HUES48 (cell line): ENCODE results near the gene RTP2.

Source experiments
- H3K27ac ChIP-seq: one replicate; pipeline ENCODE4 v1.7.0; 2013; ENCODE audit warnings: low read depth, low read length, inconsistent platforms
- H3K27me3 ChIP-seq: 2 replicates; pipeline ENCODE4 v1.6.1; 2013; ENCODE audit warnings: mild to moderate bottlenecking, low read length; ENCODE audit not compliant: control insufficient read depth, insufficient read depth
- H3K36me3 ChIP-seq: 2 replicates; pipeline ENCODE4 v1.6.1; 2013; ENCODE audit warnings: low read length; ENCODE audit not compliant: control insufficient read depth, insufficient read depth
- H3K4me1 ChIP-seq: 2 replicates; pipeline ENCODE4 v1.6.1; 2013; ENCODE audit warnings: mild to moderate bottlenecking, low read length; ENCODE audit not compliant: control insufficient read depth, insufficient read depth
- H3K4me3 ChIP-seq: 2 replicates; pipeline ENCODE4 v1.5.1; 2013; ENCODE audit warnings: mild to moderate bottlenecking, low read depth, low read length
- H3K9ac ChIP-seq: 2 replicates; pipeline ENCODE4 v1.6.1; 2013; ENCODE audit warnings: mild to moderate bottlenecking, low read depth, low read length, moderate library complexity
- H3K9me3 ChIP-seq: 2 replicates; pipeline ENCODE4 v1.6.1; 2013; ENCODE audit warnings: low read length; ENCODE audit not compliant: control insufficient read depth, insufficient read depth

The RTP2 gene

DNA sequence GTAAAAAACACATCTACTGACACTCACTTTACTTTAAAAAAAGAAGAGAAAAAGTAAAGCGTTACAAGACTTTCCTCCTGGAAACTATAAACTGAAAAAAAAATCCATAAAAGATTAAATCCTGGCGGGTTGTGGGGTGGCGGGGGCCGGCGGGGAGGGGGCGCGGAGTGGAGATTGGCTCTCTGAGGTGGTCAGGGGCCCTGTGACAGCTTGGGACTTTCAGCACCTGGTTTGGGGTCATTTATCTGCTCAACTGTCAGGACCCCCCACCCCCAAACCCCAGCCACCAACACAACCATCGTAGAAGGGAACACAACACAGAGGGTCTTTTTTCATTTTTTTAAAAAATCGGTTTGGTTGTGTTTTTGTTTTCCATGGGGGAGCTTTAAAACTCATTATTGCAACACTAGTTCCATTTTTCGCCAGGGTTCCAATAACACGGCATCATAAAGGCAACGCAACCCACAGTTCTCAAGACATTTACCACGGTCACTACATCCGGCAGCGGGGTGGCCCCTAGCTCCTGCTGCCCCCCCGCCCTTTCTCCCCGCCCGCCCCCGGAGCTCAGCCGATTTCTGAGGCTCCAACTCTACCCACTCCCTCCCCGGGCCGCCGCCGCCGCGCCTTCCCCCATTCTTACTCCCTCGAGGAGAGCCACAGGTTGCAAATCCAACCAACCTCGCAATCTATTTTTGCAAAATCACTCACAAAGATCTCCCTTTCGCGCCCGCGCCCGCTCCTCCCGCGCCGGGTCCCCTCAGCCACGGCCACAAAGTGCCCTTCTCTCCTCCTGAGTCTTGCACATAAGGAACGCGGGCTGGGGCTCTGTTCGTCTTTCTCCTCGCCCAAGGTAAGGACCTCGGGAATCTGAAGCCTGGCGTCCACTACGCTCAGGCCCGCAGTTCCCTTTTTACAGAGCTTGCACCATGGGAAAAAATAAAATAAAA is 41.1 kb upstream of the RTP2 start:
- Histone ChIP-seq H3K27ac (no peak overlapping the region), H3K36me3 (no peaks in the 10 kb centered on the region), H3K4me3 (peak overlapping the region; percentile 83), H3K9me3 (no peaks in the 10 kb centered on the region), H3K9ac (peak overlapping the region; percentile 100), H3K4me1 (peaks cover 34% of the 10 kb centered on the region), H3K27me3 (peaks cover 27% of the 10 kb centered on the region)

DNA sequence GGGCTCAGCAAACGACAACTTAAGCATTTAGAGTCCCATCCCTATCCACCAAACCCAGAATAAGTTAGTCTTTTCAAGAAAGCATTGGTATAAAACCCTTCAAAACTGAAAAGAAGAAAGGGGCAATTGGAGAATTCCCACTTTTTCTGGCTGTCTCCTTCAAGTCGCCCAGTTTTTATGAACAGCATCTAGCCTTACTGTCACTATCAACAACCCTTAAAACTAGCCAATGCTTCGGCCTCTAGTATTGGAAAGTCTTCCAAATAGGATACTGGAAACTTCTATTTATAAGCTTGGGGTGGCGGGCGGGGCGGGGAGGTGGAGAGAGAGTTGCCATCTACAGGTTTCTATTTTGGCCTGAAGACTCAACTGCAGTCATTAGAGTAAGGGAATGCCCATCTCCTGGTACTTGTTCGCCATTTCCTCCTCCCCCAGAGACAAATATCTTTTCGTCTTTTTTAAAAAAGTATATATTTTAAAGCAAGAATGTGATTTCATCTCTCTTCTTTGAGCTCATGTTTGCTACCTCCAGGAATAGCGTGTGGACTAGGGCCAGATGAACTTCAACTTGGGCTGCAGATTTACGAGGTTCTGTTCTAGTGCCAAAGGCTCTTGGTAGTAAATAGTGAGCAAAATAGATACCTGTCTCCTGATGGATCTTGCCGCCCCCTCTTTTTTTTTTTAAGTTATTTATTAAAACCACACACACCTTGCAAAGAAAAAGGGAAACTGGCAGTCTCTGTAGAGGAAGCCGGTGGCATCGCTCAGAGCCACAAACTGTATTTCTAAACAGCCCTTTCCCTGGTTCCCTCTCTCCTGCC is 40.2 kb upstream of the RTP2 start:
- no peak overlapping the region for H3K9ac ChIP-seq
- peaks cover 27% of the 10 kb centered on the region for H3K4me1 ChIP-seq
- no peaks in the 10 kb centered on the region for H3K36me3 ChIP-seq
- H3K27me3 ChIP-seq, result peaks cover 27% of the 10 kb centered on the region
- no peaks in the 10 kb centered on the region for H3K9me3 ChIP-seq
- no peak overlapping the region for H3K27ac ChIP-seq
- peak overlapping the region; percentile 11; the same call in 1 of the 2 replicates for H3K4me3 ChIP-seq

DNA sequence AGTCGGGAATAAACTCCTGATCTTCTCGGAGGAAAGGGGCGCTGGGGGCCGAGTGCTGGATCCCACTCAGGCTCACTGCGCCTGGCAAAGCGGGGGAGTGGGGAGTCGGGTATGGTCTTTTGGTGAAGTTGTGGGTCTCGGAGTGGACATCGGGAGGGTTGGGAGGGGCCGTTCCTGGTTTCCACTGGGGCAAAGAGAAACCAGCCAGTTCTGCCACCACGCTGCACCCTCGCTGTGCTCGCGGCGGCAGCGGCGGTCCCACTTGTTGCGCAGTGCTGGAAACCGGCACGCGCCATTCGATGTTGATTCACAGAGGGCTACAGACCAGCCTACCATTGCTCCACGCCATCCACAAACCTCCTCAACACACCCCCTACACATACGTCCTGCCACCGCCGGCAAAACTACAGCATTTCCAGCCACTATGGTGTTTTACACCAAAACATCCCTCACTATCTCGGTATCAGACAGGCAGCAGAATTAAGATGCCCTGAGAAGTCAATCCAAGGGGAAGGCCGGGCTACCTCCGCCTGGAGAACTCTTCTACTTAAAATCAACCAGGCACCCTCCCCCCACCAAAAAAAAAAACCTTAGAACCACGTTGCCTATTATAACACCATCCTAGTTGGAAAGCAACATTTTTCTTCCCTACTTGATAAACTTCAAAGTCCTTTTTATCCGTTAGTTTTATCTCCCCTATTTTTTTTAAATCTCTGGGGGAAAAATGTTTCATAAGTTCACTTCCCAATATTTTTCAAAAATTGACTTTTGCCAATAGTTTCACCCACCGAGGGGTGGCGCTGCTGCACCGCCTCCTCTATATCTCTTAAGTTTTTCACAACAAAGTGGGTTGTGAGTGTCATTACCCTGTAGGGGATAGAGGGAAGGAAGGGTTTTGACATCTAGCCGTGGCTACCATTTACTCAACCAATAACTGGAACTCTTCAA is 39.3 kb upstream of the RTP2 start:
- no peak overlapping the region for H3K9ac ChIP-seq
- peak overlapping the region; percentile 86 for H3K4me3 ChIP-seq
- H3K36me3 ChIP-seq, result no peaks in the 10 kb centered on the region
- H3K27me3 ChIP-seq, result peaks cover 36% of the 10 kb centered on the region
- H3K4me1 ChIP-seq, result peaks cover 24% of the 10 kb centered on the region
- H3K27ac ChIP-seq, result no peak overlapping the region
- no peaks in the 10 kb centered on the region for H3K9me3 ChIP-seq

DNA sequence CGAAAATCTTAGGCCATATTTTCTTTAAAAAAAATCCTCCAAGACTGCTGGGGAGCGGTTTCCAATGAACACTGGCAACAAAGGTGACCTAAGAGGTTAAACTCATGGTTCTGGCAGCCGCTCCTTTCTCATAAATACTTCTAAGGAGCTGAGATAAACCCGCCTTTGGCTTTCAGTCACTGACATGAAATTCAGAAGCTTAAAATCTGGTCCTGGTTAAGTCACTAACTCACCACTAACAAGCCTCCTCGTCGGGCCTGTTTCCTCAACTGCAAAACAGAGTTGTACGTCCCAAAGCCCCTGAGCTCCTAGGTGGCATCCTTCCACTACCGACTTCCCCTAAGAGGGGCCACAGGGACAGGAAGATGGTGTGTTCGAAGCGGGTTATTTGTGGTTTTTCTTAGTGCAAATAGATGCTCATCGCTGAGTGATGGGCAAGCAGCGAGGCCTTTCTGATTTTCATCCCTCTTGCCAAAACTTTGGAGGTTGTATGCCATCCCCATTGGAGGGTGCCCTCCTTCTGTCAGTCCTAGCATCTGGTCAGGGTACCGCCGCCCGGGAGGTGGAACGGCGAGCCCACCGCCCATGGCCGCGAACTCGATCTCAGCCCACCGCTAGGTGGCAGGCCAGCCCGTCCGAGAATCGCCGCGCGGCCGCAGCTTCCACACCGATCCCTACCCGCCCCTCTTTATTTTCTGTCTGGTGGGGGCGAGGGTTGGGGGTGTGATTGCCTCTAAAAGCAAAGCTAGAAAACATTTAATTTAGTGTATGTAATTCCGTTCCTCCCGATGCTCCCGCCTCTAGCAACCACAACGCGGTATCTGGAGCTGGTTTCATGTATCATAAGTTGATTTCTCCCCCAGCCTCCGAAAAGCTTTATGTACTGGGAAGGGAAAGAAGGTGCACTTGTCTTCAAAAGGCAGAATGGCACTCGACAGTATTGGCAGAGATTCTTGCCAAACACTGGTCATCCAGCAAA is 38.4 kb upstream of the RTP2 start:
- Histone ChIP-seq H3K4me1 (peaks cover 27% of the 10 kb centered on the region), H3K9me3 (no peaks in the 10 kb centered on the region), H3K9ac (0 out of 2 replicates have a peak overlapping the region, but pooled peaks have one; percentile 53), H3K36me3 (no peaks in the 10 kb centered on the region), H3K27me3 (peaks cover 45% of the 10 kb centered on the region), H3K4me3 (peak overlapping the region; percentile 86), H3K27ac (no peak overlapping the region)

DNA sequence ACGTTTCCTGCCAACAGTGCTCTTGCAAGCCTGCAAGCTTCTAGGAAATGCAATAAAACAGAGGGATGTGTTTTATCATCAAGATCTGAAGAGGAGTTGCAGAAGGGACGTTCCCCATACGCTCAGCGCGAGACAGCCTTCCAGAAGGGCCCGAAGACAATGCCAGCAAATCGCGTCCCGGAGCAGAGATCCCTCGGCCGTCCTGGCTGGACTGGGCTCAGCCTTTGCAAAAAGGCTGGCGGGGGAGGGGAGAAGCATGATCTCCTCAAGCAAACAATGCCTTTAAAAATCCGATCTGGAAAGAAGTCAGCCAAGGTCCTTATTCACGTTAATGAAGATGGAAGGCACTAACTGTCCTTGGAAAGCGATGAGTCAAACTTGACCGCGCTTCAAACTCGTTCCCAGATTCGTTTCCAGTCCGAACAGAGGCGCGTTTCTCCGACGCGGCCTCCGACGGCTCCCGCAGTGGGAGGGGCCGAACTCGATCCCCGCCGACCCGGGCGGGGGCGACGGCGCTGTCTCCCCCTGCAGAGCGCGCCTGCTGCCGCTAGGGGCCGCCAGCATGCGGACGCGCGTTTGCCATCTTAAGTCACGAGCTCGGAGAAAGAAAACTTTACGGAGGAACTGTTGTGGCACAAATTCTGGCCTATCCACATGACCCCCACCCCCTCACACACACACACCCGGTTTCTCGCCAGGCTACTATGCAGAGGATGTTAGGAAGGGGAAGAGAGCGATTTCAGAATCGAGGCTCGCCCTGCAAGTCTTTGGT is 37.4 kb upstream of the RTP2 start:
- peaks cover 45% of the 10 kb centered on the region for H3K27me3 ChIP-seq
- peak overlapping the region; percentile 60 for H3K9ac ChIP-seq
- H3K9me3 ChIP-seq, result no peaks in the 10 kb centered on the region
- H3K27ac ChIP-seq, result peak overlapping the region; percentile 60
- peak overlapping the region; percentile 86 for H3K4me3 ChIP-seq
- H3K4me1 ChIP-seq, result peaks cover 29% of the 10 kb centered on the region
- no peaks in the 10 kb centered on the region for H3K36me3 ChIP-seq

DNA sequence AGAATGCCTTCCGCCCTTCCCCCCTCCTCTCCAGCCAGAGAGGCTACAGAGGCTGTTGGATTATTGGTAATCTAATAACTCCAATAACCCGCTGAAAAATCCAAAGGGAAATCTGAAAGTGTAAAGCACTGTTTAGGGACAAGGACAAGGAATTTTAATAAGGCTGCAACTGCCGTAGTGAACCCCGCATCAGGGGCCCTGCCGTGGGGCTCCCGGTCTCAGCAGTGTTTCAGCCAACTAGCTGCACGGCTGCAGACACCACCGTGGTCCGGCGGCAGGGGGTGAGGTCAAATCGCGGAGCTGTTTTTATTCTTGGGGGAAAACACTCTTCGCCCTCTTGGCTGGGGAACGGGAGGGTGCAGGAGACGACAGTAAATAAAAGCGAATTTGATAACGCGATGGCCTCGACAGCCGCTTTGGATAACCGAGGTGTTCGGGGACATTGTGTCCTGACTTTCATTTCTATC is 36.8 kb upstream of the RTP2 start:
- Histone ChIP-seq H3K9ac (peak overlapping the region; percentile 60), H3K4me1 (peaks cover 29% of the 10 kb centered on the region), H3K4me3 (peak overlapping the region; percentile 86), H3K36me3 (no peaks in the 10 kb centered on the region), H3K27me3 (peaks cover 45% of the 10 kb centered on the region), H3K27ac (peak overlapping the region; percentile 60), H3K9me3 (no peaks in the 10 kb centered on the region)

DNA sequence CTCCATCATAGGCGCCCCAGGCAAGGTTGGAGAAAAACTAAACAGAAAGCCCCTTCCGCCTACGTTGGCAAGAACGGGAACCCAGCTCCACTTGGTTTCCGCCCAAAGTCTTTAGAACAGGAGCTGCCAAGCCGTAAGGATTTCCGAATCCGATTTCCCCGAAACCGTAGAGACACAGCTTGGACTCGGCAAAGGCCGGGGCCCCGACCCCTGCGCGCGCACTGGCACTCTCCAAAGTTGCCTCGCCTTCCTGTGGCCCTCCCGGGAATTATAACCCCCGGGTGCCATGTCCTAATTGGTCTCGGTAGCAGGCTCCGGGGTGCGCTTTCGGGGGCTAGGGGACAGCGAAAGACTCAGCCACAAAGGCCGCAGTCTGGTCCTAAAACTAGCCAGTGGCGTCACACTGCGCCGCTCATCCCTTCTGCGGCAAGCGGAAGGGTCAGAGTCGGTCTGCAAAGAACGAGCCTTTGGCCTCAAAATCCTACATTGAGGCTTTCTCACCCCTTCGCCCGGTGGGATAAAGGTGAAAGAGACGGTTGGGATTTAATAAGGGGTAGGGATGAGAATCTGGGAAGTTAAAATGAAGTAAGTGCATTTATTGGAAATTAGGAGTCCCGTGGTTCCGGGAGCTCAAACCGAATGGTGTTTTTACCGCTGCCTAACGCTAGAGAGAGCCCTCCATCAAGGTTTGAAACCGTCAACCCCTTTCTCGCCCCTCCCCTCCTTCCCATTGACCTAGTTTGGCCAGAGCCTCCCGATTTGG is 36.2 kb upstream of the RTP2 start:
- Histone ChIP-seq H3K9me3 (no peaks in the 10 kb centered on the region), H3K27me3 (peaks cover 40% of the 10 kb centered on the region), H3K36me3 (peaks cover 3% of the 10 kb centered on the region), H3K27ac (peak overlapping the region; percentile 77), H3K9ac (peak overlapping the region; percentile 76), H3K4me3 (peak overlapping the region; percentile 86), H3K4me1 (peaks cover 29% of the 10 kb centered on the region)

DNA sequence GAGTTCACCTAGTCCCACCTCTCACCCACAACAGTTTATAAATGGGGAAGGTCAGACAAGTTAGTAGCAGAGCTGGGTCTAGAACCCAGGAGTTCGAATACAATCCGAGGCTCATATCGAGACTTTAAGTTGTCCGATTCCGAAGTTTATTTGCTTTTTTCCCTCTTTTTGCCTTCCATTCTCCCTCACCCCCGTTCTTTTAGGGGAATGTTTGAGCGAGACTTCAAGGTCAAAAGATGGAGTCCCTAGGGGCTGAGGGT is 35.6 kb upstream of the RTP2 start:
- H3K4me1 ChIP-seq, result peaks cover 29% of the 10 kb centered on the region
- H3K4me3 ChIP-seq, result peak overlapping the region; percentile 86
- H3K36me3 ChIP-seq, result peaks cover 8% of the 10 kb centered on the region
- H3K9ac ChIP-seq, result peak overlapping the region; percentile 76
- peak overlapping the region; percentile 77 for H3K27ac ChIP-seq
- no peaks in the 10 kb centered on the region for H3K9me3 ChIP-seq
- H3K27me3 ChIP-seq, result peaks cover 40% of the 10 kb centered on the region
